HL-60/S4 treated with retinoic acid at 250 ng/mL for 4 days and 3 days (cell line): ENCODE measurements around the gene UPP1.

ENCODE experiments used
- in situ Hi-C: fragments of 300-500 bp; cut with MboI; formaldehyde crosslinking; loops from 2 replicates; pipeline ENCODE4 v1.7.0; 2022; ENCODE audit warnings: low sequenced_read_pairs

The UPP1 gene

GRCh38 chr7:48084727-48085432 is 4.2 kb upstream of the UPP1 start:
- in situ Hi-C loops, result no loop called here

- in situ Hi-C loops, result no loop called here
Measured at GRCh38 chr7:48085433-48085791, 3.7 kb upstream of the UPP1 start.

GRCh38 chr7:48085942-48086341 is 3.1 kb upstream of the UPP1 start:
- in situ Hi-C loops, result no loop called here

- in situ Hi-C loops, result no loop called here
Measured at GRCh38 chr7:48087349-48087748, 1.7 kb upstream of the UPP1 start.

GRCh38 chr7:48088559-48089045 is 463 bp upstream of the UPP1 start:
- in situ Hi-C loops, result no loop called here

GRCh38 chr7:48090095-48090805 is 1.2 kb downstream of the UPP1 start:
- in situ Hi-C loops, result loop anchor here (10.0 kb wide), 1 partner anchor 105 kb away; no protein-coding TSS in a partner anchor

GRCh38 chr7:48091506-48092433 is 2.7 kb downstream of the UPP1 start:
- in situ Hi-C loops, result loop anchor here (10.0 kb wide), 1 partner anchor 107 kb away; no protein-coding TSS in a partner anchor

GRCh38 chr7:48094861-48095293 is 5.8 kb downstream of the UPP1 start:
- in situ Hi-C loops, result loop anchor here (10.0 kb wide), 1 partner anchor 110 kb away; no protein-coding TSS in a partner anchor

GRCh38 chr7:48096273-48096672 is 7.2 kb downstream of the UPP1 start:
- in situ Hi-C loops, result loop anchor here (10.0 kb wide), 1 partner anchor 111 kb away; no protein-coding TSS in a partner anchor

- in situ Hi-C loops, result loop anchor here (10.0 kb wide), 1 partner anchor 113 kb away; no protein-coding TSS in a partner anchor
Measured at GRCh38 chr7:48097521-48098231, 8.6 kb downstream of the UPP1 start.

GRCh38 chr7:48098846-48099245 is 9.8 kb downstream of the UPP1 start:
- in situ Hi-C loops, result loop anchor here (10.0 kb wide), 1 partner anchor 114 kb away; no protein-coding TSS in a partner anchor

GRCh38 chr7:48099781-48100180 is 10.7 kb downstream of the UPP1 start:
- in situ Hi-C loops, result loop anchor here (10.0 kb wide), 1 partner anchor 115 kb away; no protein-coding TSS in a partner anchor

- in situ Hi-C loops, result no loop called here
Measured at GRCh38 chr7:48101352-48101751, 12.3 kb downstream of the UPP1 start.

- in situ Hi-C loops, result no loop called here
Measured at GRCh38 chr7:48101968-48102367, 12.9 kb downstream of the UPP1 start.

- in situ Hi-C loops, result no loop called here
Measured at GRCh38 chr7:48102530-48102929, 13.5 kb downstream of the UPP1 start.

- in situ Hi-C loops, result no loop called here
Measured at GRCh38 chr7:48105045-48105444, 16.0 kb downstream of the UPP1 start.

- in situ Hi-C loops, result no loop called here
Measured at GRCh38 chr7:48106906-48107659, 18.0 kb downstream of the UPP1 start.

- in situ Hi-C loops, result no loop called here
Measured at GRCh38 chr7:48107926-48108472, 18.9 kb downstream of the UPP1 start.
